ENCODE data around the gene LIMS3. TPM values are rescaled to one million over a fixed set of nuclear protein-coding genes. Genes with fewer than 3 reads are reported as not detected.
"Not testable (repeated sequence)": the region's sequence is repeated elsewhere in the genome, so short reads cannot be mapped to it uniquely, and the experiment has no call there.

Gene LIMS3
- polyA plus RNA-seq, result 0.85 TPM

- H3K4me3 Mint-ChIP-seq, H3K27me3 Mint-ChIP-seq: not testable (repeated sequence)
Measured at GRCh38 chr2:109898462-109899336, at the start of gene LIMS3. LIMS3 (plus strand) TSS chr2:109898688; CDS start chr2:109898729, 41 bp downstream.

GRCh38 chr2:109871129-109871751, 27.2 kb upstream of the LIMS3 start:
- H3K36me3 Mint-ChIP-seq, H3K4me3 Mint-ChIP-seq, H3K4me1 Mint-ChIP-seq, H3K27me3 Mint-ChIP-seq, H3K9me3 Mint-ChIP-seq, H3K27ac Mint-ChIP-seq: not testable (repeated sequence)

More at GRCh38 chr2:109898462-109899336, at the start of gene LIMS3:
- H3K9me3 Mint-ChIP-seq, H3K27ac Mint-ChIP-seq, H3K4me1 Mint-ChIP-seq, H3K36me3 Mint-ChIP-seq: not testable (repeated sequence)

DNA sequence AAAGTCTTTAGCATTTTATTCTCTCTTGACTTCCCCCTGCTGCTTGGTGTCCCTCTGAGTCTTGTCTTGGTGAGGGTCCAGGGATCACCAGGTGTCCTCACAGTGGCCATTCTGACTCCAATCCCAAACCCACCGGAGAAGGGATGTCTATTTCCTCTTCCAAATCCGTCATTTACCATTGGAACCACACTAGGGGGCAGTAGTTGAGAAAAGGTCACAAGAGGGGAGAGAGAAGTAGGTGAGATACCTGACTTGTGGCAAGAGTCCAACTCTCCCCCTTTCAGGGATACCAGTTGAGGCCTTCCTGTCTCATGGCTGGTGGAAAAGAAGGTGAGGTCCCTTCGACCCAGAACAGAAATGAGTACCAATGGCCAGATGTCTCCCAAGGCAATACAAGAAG, 21.9 kb upstream of the LIMS3 start:
- H3K27ac Mint-ChIP-seq, H3K4me1 Mint-ChIP-seq, H3K27me3 Mint-ChIP-seq, H3K36me3 Mint-ChIP-seq, H3K4me3 Mint-ChIP-seq, H3K9me3 Mint-ChIP-seq: not testable (repeated sequence)

DNA sequence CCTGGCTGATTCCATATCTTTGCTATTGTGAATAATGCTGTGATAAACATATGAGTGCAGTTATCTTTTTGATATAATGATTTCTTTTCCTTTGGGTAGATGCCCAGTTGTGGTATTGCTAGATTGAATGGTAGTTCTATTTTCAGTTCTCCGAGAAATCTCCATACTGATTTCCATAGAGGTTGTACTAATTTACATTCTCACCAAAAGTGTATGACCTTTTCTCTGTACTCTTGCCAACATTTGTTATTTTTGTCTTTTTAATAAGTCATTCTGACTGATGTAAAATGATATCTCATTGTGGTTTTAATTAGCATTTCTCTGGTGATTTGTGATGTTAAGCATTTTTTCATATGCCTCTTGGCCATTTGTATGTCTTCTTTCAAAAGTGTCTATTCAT, 16.4 kb upstream of the LIMS3 start:
- H3K4me1 Mint-ChIP-seq, H3K27me3 Mint-ChIP-seq, H3K4me3 Mint-ChIP-seq, H3K9me3 Mint-ChIP-seq, H3K27ac Mint-ChIP-seq, H3K36me3 Mint-ChIP-seq: not testable (repeated sequence)

DNA sequence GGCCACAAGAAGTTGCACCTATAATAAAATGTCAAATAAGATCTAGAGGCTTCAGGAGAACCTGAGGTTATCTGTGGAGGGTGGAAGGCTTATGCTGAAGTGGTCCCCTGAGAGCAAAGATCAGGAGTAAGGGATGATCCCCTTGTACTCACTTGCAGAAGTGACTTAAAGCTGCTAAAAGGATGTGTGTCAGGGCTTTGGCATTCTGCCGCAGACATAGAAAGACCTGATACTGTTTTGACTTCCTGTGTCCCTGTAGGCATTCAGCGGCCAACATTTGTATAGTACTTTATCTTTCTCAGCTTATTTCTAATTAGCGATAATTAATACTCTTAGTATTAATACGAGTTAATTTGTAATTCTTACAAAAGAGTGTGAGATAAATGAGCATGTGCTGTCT, 10.1 kb upstream of the LIMS3 start:
- not testable (repeated sequence) for H3K4me1 Mint-ChIP-seq, H3K27me3 Mint-ChIP-seq, H3K27ac Mint-ChIP-seq, H3K36me3 Mint-ChIP-seq, H3K9me3 Mint-ChIP-seq, H3K4me3 Mint-ChIP-seq

- H3K9me3 Mint-ChIP-seq, H3K27ac Mint-ChIP-seq, H3K4me1 Mint-ChIP-seq, H3K4me3 Mint-ChIP-seq, H3K27me3 Mint-ChIP-seq, H3K36me3 Mint-ChIP-seq: not testable (repeated sequence)
Measured at GRCh38 chr2:109889909-109890308, 8.6 kb upstream of the LIMS3 start.

DNA sequence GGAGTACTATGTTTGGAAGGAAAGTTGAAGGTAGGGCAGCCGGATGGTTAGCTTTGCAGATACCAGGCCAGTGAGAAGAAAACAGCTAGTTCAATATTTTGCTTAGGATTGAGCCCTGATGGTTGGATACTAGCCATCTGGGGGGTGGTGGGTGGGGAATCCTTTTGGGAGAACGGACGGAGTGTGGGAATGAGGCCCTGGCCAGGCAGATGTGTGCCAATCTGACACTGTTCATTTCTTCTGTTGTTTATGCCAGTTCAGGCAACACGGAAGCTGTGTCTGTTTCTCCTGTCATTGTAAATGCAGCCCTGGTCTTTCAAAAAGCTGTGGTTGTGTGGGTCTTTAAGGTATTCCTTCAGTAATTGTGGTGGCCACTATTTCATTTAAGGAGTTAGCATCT, 7.5 kb upstream of the LIMS3 start:
- not testable (repeated sequence) for H3K4me1 Mint-ChIP-seq, H3K27ac Mint-ChIP-seq, H3K36me3 Mint-ChIP-seq, H3K4me3 Mint-ChIP-seq, H3K9me3 Mint-ChIP-seq, H3K27me3 Mint-ChIP-seq

GRCh38 chr2:109893736-109894135, 4.8 kb upstream of the LIMS3 start:
- not testable (repeated sequence) for H3K27ac Mint-ChIP-seq, H3K4me3 Mint-ChIP-seq, H3K4me1 Mint-ChIP-seq, H3K9me3 Mint-ChIP-seq, H3K36me3 Mint-ChIP-seq, H3K27me3 Mint-ChIP-seq

DNA sequence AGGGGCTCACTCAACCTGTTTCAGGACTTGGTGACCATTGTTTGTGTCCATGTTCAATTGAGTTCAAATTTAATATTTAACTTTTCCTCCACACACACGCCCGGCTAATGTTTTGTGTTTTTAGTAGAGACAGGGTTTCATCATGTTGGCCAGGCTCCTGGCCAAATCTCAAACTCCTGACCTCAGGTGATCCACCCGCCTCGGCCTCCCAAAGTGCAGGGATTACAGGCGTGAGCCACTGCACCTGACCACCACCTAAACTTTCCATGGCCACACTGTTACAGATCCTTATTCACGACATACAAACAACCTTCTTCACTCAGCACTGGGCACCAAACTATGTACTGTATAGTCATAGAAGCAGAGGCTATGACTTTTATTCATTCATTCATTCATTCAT, 4.3 kb upstream of the LIMS3 start:
- not testable (repeated sequence) for H3K4me3 Mint-ChIP-seq, H3K9me3 Mint-ChIP-seq, H3K4me1 Mint-ChIP-seq, H3K36me3 Mint-ChIP-seq, H3K27ac Mint-ChIP-seq, H3K27me3 Mint-ChIP-seq

DNA sequence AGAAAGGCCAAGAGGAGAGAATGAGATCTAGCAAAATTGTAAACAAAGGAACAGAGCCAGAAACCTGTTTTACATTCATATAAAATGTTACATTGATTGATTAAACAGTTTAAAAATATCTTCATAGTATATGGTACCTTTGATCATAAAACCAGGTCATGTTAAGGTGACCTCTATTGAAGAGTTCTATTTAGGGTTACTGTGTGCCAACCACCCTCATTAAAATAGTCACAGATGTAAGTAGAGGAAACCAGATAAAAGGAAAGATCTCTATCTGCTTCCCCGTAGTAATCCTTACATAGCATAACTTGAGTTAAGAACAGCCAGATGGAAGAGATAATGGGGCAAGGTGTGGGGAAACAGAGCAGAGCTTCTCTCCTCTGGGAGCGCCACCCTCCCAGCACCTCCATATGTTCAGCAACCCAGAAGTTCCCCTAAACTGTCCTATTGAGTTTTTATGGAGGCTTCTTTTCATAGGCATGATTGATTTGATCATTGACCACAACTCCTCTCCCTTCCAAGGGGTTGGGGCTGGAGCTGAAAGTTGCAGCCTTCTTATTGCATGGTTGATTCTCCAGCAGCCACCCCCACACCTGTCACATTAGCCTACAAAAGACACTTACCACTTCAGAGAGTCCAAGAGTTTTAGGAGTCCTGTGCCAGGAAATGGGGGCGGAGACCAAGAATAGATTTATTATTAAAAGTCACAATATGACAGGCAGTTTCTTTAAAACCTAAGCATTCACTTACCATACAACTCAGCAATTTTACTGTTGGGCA, 3.2 kb upstream of the LIMS3 start:
- H3K4me3 Mint-ChIP-seq, H3K4me1 Mint-ChIP-seq, H3K27me3 Mint-ChIP-seq, H3K9me3 Mint-ChIP-seq, H3K27ac Mint-ChIP-seq, H3K36me3 Mint-ChIP-seq: not testable (repeated sequence)

- H3K27ac Mint-ChIP-seq, H3K4me3 Mint-ChIP-seq, H3K9me3 Mint-ChIP-seq, H3K27me3 Mint-ChIP-seq, H3K36me3 Mint-ChIP-seq, H3K4me1 Mint-ChIP-seq: not testable (repeated sequence)
Measured at GRCh38 chr2:109896212-109896611, 2.3 kb upstream of the LIMS3 start.

DNA sequence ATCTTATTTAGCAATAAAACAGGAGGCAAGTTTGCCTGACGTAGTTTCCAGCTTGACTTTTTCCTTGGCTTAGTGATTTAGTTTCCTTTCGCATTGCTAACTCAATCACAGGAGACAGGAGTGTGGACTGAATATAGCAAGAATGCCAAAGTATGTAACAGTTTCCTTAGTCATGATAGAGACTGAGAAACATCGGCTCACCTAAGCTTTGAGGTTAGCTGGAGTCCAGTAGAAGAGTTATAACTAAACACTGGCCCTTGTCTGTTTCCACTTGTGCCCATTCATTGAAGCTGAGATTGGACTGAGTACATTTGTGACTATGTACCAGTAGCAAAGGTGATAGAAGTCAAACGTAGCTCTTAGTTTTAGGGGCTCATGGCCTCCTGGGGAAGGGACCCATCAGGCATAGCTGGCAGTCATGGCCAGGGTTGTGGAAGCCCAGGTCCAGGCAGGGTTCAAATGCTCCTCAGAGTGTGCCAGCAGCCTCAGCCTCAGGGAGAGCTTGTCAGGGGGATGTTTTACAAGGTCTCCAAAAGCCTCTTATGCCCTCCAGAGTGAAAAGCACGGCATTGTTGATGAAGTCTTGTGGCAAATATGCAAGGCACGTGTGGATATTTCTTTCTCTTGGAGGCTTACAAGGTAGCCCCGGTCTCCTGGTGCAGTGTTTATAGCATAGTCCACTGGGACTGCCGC, 573 bp upstream of the LIMS3 start:
- H3K27ac Mint-ChIP-seq, H3K27me3 Mint-ChIP-seq, H3K4me1 Mint-ChIP-seq, H3K36me3 Mint-ChIP-seq, H3K9me3 Mint-ChIP-seq, H3K4me3 Mint-ChIP-seq: not testable (repeated sequence)

- H3K4me3 Mint-ChIP-seq, H3K27ac Mint-ChIP-seq, H3K27me3 Mint-ChIP-seq, H3K9me3 Mint-ChIP-seq, H3K4me1 Mint-ChIP-seq, H3K36me3 Mint-ChIP-seq: not testable (repeated sequence)
Measured at GRCh38 chr2:109905796-109906195, 7.3 kb downstream of the LIMS3 start.

GRCh38 chr2:109908626-109909025, 10.1 kb downstream of the LIMS3 start:
- H3K27ac Mint-ChIP-seq, H3K4me3 Mint-ChIP-seq, H3K9me3 Mint-ChIP-seq, H3K4me1 Mint-ChIP-seq, H3K27me3 Mint-ChIP-seq, H3K36me3 Mint-ChIP-seq: not testable (repeated sequence)

DNA sequence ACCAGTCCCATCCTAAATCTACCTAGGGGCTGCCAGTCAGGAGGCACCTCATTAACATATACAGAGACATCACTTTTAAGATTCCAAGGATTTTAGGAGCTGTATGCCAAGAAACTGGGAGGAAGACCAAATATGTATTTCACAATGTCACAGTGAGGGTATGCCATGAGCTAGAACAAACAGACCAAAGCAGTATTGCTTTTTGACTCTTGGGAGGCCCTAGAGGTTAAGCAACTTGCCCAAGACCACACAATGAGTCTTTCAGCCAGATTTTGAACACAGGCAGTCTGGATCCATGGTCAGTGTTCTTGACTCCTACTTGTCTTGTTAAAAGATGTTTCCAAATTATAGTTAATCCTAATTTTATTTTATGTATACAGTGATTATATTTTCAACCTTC, 12.3 kb downstream of the LIMS3 start:
- not testable (repeated sequence) for H3K9me3 Mint-ChIP-seq, H3K4me1 Mint-ChIP-seq, H3K4me3 Mint-ChIP-seq, H3K27me3 Mint-ChIP-seq, H3K27ac Mint-ChIP-seq, H3K36me3 Mint-ChIP-seq

Data from IgD-negative memory B cell (primary cell).